T-cell (primary cell): Measurements from ENCODE around the gene PARP14. TPM values are rescaled to one million over a fixed set of nuclear protein-coding genes. Genes with fewer than 3 reads are reported as not detected.
"Not testable (repeated sequence)": the region's sequence is repeated elsewhere in the genome, so short reads cannot be mapped to it uniquely, and the experiment has no call there.

ENCODE experiments used
- ATAC-seq, 4 experiments: fragments of 200-7000 bp in 3 of 4; fragments of 150-1000 bp in 1 of 4; cut with Tn5 transposase; replicated peaks in 1 of 4; 1 replicate in 3 of 4; 2 replicates in 1 of 4; pipeline ENCODE4 v1.10.0; 2021; ENCODE audit warnings: moderate library complexity in 3 of 4, mild to moderate bottlenecking in 2 of 4, moderate number of reproducible peaks in 1 of 4
- CTCF ChIA-PET, 2 donors: fragments of 300-600 bp; sonication (Branson Sonifier 250); formaldehyde crosslinking; loops; one replicate each; lab custom pipeline; 2022; ENCODE audit warnings: antibody characterized with exemption in 2 of 2; lab: Charles Lee
- POLR2A ChIA-PET, 2 donors: fragments of 300-600 bp; sonication (Branson Sonifier 250); formaldehyde crosslinking; loops; one replicate each; lab custom pipeline; 2022; ENCODE audit warnings: antibody characterized with exemption in 2 of 2; lab: Charles Lee
- DNase-seq, 35 experiments: peaks; one replicate each; pipeline versions ENCODE4 v3.0.0 to v3.0.0-alpha.2; 2013 to 2023
- H3K27ac ChIP-seq: one replicate; pipeline ENCODE4 v1.5.1; 2013; ENCODE audit warnings: low read length
- H3K27me3 ChIP-seq, 2 experiments: replicated peaks in 1 of 2; 1 replicate in 1 of 2; 2 replicates in 1 of 2; pipeline versions ENCODE4 v1.6.1 to v1.7.0; 2013; ENCODE audit warnings: low read length in 1 of 2, mixed read lengths in 1 of 2; ENCODE audit not compliant: control insufficient read depth in 2 of 2, insufficient read depth in 2 of 2; ENCODE audit errors: extremely low read depth in 1 of 2
- H3K36me3 ChIP-seq, 2 donors: 1 replicate in 1 of 2; 2 replicates in 1 of 2; pipeline versions ENCODE4 v1.6.1 to v1.7.0; 2013; ENCODE audit warnings: low read length in 1 of 2; ENCODE audit not compliant: control insufficient read depth in 2 of 2, insufficient read depth in 1 of 2; ENCODE audit errors: extremely low read depth in 1 of 2
- H3K4me1 ChIP-seq, 2 experiments: 1 replicate in 1 of 2; 2 replicates in 1 of 2; pipeline versions ENCODE4 v1.6.1 to v1.7.0; 2013; ENCODE audit warnings: low read length in 2 of 2, mixed read lengths in 1 of 2; ENCODE audit not compliant: insufficient read depth in 2 of 2, control insufficient read depth in 1 of 2; ENCODE audit errors: extremely low read depth in 1 of 2
- H3K4me3 ChIP-seq, 2 donors: 1 replicate in 1 of 2; 2 replicates in 1 of 2; pipeline versions ENCODE4 v1.5.1 to v1.7.0; 2013; ENCODE audit warnings: mild to moderate bottlenecking in 2 of 2, low read length in 1 of 2, moderate library complexity in 1 of 2; ENCODE audit not compliant: control insufficient read depth in 1 of 2; ENCODE audit errors: extremely low read depth in 1 of 2
- H3K9me3 ChIP-seq: 2 replicates; pipeline ENCODE4 v1.7.0; 2013
- H3K27ac Mint-ChIP-seq, 2 donors: one replicate each; pipeline ENCODE4 v1.8.0; 2020 to 2021; ENCODE audit warnings: mild to moderate bottlenecking in 2 of 2, mixed read lengths in 2 of 2
- H3K27me3 Mint-ChIP-seq, 2 donors: one replicate each; pipeline ENCODE4 v1.8.0; 2021 to 2022; ENCODE audit warnings: mixed read lengths in 2 of 2
- H3K36me3 Mint-ChIP-seq: one replicate; pipeline ENCODE4 v1.8.0; 2021; ENCODE audit warnings: mixed read lengths
- H3K4me1 Mint-ChIP-seq, 3 donors: one replicate each; pipeline ENCODE4 v1.8.0; 2020 to 2022; ENCODE audit warnings: mixed read lengths in 3 of 3, mild to moderate bottlenecking in 1 of 3
- H3K4me3 Mint-ChIP-seq, 3 donors: one replicate each; pipeline ENCODE4 v1.8.0; 2020 to 2022; ENCODE audit warnings: mild to moderate bottlenecking in 3 of 3, mixed read lengths in 3 of 3, moderate library complexity in 3 of 3
- H3K9me3 Mint-ChIP-seq, 3 donors: one replicate each; pipeline ENCODE4 v1.8.0; 2020 to 2022; ENCODE audit warnings: mixed read lengths in 3 of 3
- WGBS: methylation state at CpG from one replicate; pipeline ENCODE4 v1.1.5; 2013; ENCODE audit warnings: missing lambda C conversion rate; ENCODE audit not compliant: insufficient coverage; 5-methylcytosine and 5-hydroxymethylcytosine counted together
- total RNA-seq, 35 experiments: library from RNA in 6 of 35; stranded (reverse) in 6 of 35; fragments of 120-200 nt in 1 of 35; gene quantifications; one replicate each; pipeline versions ENCODE4 v1.2.1 to v1.2.4 and lab custom pipeline; 2013 to 2026

The PARP14 gene
- total RNA-seq, 5 donors from 2014 or later (not counting 1 experiment from before 2014, with no cell fraction given), result 46.9 to 70.2 (median 47.9) TPM

DNA sequence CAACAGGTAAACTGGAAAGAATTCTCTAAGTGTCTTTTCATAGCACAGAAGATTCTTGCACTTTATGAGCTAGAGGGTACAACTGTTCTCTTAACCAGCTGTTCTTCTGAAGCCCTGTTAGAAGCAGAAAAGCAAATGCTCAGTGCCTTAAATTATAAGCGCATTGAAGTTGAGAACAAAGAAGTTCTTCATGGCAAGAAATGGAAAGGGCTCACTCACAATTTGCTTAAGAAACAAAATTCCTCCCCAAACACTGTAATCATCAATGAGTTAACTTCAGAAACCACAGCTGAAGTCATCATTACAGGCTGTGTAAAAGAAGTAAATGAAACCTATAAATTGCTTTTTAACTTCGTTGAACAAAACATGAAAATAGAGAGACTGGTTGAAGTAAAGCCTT, 19.6 kb downstream of the PARP14 start:
- Mint-ChIP-seq H3K9me3 (no peaks in the 10 kb centered on the region), H3K27ac (no peak overlapping the region), H3K4me3 (no peak overlapping the region), H3K4me1 (peaks cover 13 to 31% (median 16%) of the 10 kb centered on the region in 3 donors), H3K36me3 (peaks cover 86% of the 10 kb centered on the region), H3K27me3 (no peaks in the 10 kb centered on the region)
- Histone ChIP-seq H3K4me1 (no peaks in the 10 kb centered on the region), H3K27me3 (no peaks in the 10 kb centered on the region), H3K9me3 (no peaks in the 10 kb centered on the region), H3K4me3 (no peak overlapping the region), H3K27ac (no peak overlapping the region), H3K36me3 (peaks cover 12 to 78% of the 10 kb centered on the region in 2 donors)
- DNase-seq, result no peak
- WGBS, result no CpG with 5 or more reads among the region's 2 CpGs
- no peak for ATAC-seq
- ChIA-PET POLR2A (no interaction called here), CTCF (no interaction called here)

DNA sequence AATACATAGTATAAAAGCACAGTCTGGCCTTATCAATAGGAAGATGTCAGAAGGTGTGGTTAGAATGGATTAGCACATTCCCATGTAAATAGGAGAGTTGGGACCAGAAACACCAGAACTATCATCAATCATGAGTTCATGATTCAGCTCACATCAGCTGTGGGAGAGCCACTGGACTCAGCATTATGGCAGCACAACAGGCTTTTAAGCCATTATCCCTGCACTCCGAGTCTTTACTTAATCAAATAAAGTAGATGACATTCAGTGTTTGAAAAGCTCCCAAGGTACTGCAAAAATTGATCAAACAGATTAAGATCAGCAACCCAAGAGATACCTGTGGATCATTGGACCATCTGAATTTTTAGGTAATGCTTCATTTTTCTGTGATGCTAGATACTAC, 24.7 kb downstream of the PARP14 start:
- Histone ChIP-seq H3K9me3 (no peaks in the 10 kb centered on the region), H3K27ac (no peak overlapping the region), H3K27me3 (no peaks in the 10 kb centered on the region), H3K4me3 (no peak overlapping the region), H3K36me3 (peaks cover 0 to 54% of the 10 kb centered on the region in 2 donors), H3K4me1 (no peaks in the 10 kb centered on the region)
- no peak overlapping the region for H3K4me3 Mint-ChIP-seq
- ATAC-seq (no peak), DNase-seq (no peak)
- H3K9me3 Mint-ChIP-seq, result no peaks in the 10 kb centered on the region
- peaks cover 28 to 34% (median 30%) of the 10 kb centered on the region in 3 donors for H3K4me1 Mint-ChIP-seq
- peaks cover 78% of the 10 kb centered on the region for H3K36me3 Mint-ChIP-seq
- ChIA-PET CTCF (no interaction called here), POLR2A (no interaction called here)
- no peaks in the 10 kb centered on the region for H3K27me3 Mint-ChIP-seq
- 100% methylated on average over 1 of the region's 1 CpG for WGBS
- H3K27ac Mint-ChIP-seq, result no peak overlapping the region

- Mint-ChIP-seq H3K36me3 (peaks cover 77% of the 10 kb centered on the region), H3K27ac (peak overlapping the region in 1 of 2 donors; percentile 7), H3K4me1 (peaks cover 34 to 38% (median 38%) of the 10 kb centered on the region in 3 donors)
- peaks cover 0 to 48% of the 10 kb centered on the region in 2 donors for H3K36me3 ChIP-seq
- CTCF ChIA-PET, H3K9me3 ChIP-seq, DNase-seq, H3K4me3 ChIP-seq, H3K27ac ChIP-seq, H3K4me3 Mint-ChIP-seq, ATAC-seq, H3K9me3 Mint-ChIP-seq, H3K4me1 ChIP-seq, H3K27me3 ChIP-seq, H3K27me3 Mint-ChIP-seq: not testable (repeated sequence)
- POLR2A ChIA-PET, result interaction anchor here in 1 of 2 donors (0.6 kb wide), 1 partner anchor 202 kb away, joined by 5 read pairs; no protein-coding TSS in a partner anchor
- WGBS, result no CpG with 5 or more reads among the region's 1 CpG
Observed at GRCh38 chr3:122710616-122711251, 30.1 kb downstream of the PARP14 start.

DNA sequence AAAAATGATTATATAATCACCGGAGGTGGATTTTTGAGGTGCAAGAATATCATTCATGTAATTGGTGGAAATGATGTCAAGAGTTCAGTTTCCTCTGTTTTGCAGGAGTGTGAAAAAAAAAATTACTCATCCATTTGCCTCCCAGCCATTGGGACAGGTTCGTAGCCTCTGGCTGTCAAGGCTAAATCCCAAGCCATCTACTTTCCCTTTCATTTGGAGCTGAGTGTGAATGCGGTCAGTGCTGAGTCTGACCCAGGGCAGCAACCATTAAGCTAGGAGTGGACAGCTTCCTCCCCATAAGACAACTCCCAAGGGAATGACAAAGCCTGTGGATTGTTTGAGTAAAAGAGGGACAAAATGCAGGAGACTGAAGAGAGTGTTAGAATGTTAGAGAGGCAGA, 33.6 kb downstream of the PARP14 start:
- H3K4me1 Mint-ChIP-seq, result peaks cover 22 to 29% (median 26%) of the 10 kb centered on the region in 3 donors
- peaks cover 3 to 68% of the 10 kb centered on the region in 2 donors for H3K36me3 ChIP-seq
- no peaks in the 10 kb centered on the region for H3K9me3 Mint-ChIP-seq
- no peaks in the 10 kb centered on the region for H3K4me1 ChIP-seq
- H3K9me3 ChIP-seq, result no peaks in the 10 kb centered on the region
- no peaks in the 10 kb centered on the region for H3K27me3 Mint-ChIP-seq
- DNase-seq, result no peak
- POLR2A ChIA-PET, result no interaction called here
- no peak overlapping the region for H3K4me3 ChIP-seq
- 100% methylated on average over 2 of the region's 3 CpGs for WGBS
- CTCF ChIA-PET, result interaction anchor here in 1 of 2 donors (0.6 to 0.7 kb wide), 2 partner anchors 156 to 1155 kb away, joined by 3 read pairs; no protein-coding TSS in a partner anchor
- H3K4me3 Mint-ChIP-seq, result no peak overlapping the region
- no peak for ATAC-seq
- no peaks in the 10 kb centered on the region for H3K27me3 ChIP-seq
- no peak overlapping the region for H3K27ac ChIP-seq
- peaks cover 84% of the 10 kb centered on the region for H3K36me3 Mint-ChIP-seq
- H3K27ac Mint-ChIP-seq, result no peak overlapping the region

DNA sequence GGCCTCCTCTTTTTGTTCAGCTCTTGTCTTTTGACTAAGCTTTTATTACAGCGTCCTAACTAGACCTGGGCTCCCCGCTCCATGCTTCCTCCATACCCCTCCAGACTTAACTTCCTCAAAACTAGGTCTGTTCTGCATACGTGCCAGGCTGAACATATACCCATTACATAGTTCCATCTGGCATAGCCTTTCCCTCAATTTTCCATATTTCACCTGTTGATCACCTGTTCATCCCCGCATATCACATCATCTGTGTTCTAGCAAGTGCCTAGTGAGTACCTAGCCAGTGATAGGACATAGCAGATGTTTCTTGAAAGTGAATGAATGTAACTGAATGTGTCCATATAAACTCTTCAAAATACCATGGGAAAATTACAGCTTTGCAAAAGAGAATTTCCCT, 36.0 kb downstream of the PARP14 start:
- H3K36me3 ChIP-seq, result peaks cover 9 to 86% of the 10 kb centered on the region in 2 donors
- 100% methylated on average over 3 of the region's 4 CpGs for WGBS
- DNase-seq (no peak), ATAC-seq (no peak)
- no peak overlapping the region for H3K27ac ChIP-seq
- POLR2A ChIA-PET, result no interaction called here
- Mint-ChIP-seq H3K9me3 (no peaks in the 10 kb centered on the region), H3K4me3 (no peak overlapping the region), H3K27ac (no peak overlapping the region), H3K36me3 (peaks cover 79% of the 10 kb centered on the region), H3K4me1 (peaks cover 2 to 5% (median 3%) of the 10 kb centered on the region in 3 donors), H3K27me3 (no peaks in the 10 kb centered on the region)
- no peak overlapping the region for H3K4me3 ChIP-seq
- CTCF ChIA-PET, result no interaction called here
- no peaks in the 10 kb centered on the region for H3K27me3 ChIP-seq
- no peaks in the 10 kb centered on the region for H3K9me3 ChIP-seq
- no peaks in the 10 kb centered on the region for H3K4me1 ChIP-seq

GRCh38 chr3:122719273-122719921, 38.8 kb downstream of the PARP14 start:
- Mint-ChIP-seq H3K4me1 (no peaks in the 10 kb centered on the region), H3K36me3 (peaks cover 76% of the 10 kb centered on the region), H3K9me3 (no peaks in the 10 kb centered on the region), H3K27me3 (no peaks in the 10 kb centered on the region), H3K4me3 (no peak overlapping the region), H3K27ac (peak overlapping the region in 1 of 2 donors; percentile 36)
- ChIA-PET POLR2A (no interaction called here), CTCF (no interaction called here)
- no peaks in the 10 kb centered on the region for H3K9me3 ChIP-seq
- DNase-seq (no peak), ATAC-seq (no peak)
- H3K4me1 ChIP-seq, result no peaks in the 10 kb centered on the region
- H3K4me3 ChIP-seq, result no peak overlapping the region
- no peaks in the 10 kb centered on the region for H3K27me3 ChIP-seq
- WGBS, result 100% methylated on average over 1 of the region's 3 CpGs
- peaks cover 9 to 66% of the 10 kb centered on the region in 2 donors for H3K36me3 ChIP-seq
- no peak overlapping the region for H3K27ac ChIP-seq
